Measurements from ENCODE around the gene UACA.

- TF ChIP-seq CTCF (IDR thresholded peaks at IDR 0.05; ENCODE audit: low read depth, low read length) = no peak
- TF ChIP-seq EZH2phosphoT487 (IDR thresholded peaks at IDR 0.05; ENCODE audit: low read depth) = no peak
Measured at GRCh38 chr15:70810916-70811578, 47.7 kb upstream of the UACA start.

All from OCI-LY3 (cell line).